WTC11 (cell line): ENCODE results near the gene ZIC2. TPM values are rescaled to one million over a fixed set of nuclear protein-coding genes. Genes with fewer than 3 reads are reported as not detected.
A peak's percentile ranks its signal among the peaks of the same experiment; 100 is the strongest.

Source experiments
- ATAC-seq: fragments of 200-7000 bp; cut with Tn5 transposase; 2 replicates; pipeline ENCODE4 v1.10.0; 2021; ENCODE audit warnings: mild to moderate bottlenecking, moderate library complexity
- CTCF ChIA-PET: fragments of 300-600 bp; sonication (Branson Sonifier 250); formaldehyde crosslinking; loops from one replicate; lab custom pipeline; 2021; ENCODE audit warnings: antibody characterized with exemption; lab: Charles Lee
- POLR2A ChIA-PET: fragments of 350-600 bp; sonication (Branson Sonifier 250); formaldehyde crosslinking; loops from one replicate; lab custom pipeline; 2021; ENCODE audit warnings: antibody characterized with exemption; lab: Charles Lee
- DNase-seq: peaks from one replicate; pipeline ENCODE4 v3.0.0; 2021; ENCODE audit warnings: low spot score
- H3K27ac Mint-ChIP-seq: 2 replicates; pipeline ENCODE4 v1.8.0; 2021; ENCODE audit warnings: mixed read lengths
- H3K27me3 Mint-ChIP-seq: 2 replicates; pipeline ENCODE4 v1.8.0; 2021; ENCODE audit warnings: low read depth, mild to moderate bottlenecking, moderate library complexity, mixed read lengths
- H3K36me3 Mint-ChIP-seq: 2 replicates; pipeline ENCODE4 v1.8.0; 2021; ENCODE audit warnings: mixed read lengths
- H3K4me1 Mint-ChIP-seq: 2 replicates; pipeline ENCODE4 v1.8.0; 2022; ENCODE audit warnings: mixed read lengths
- H3K4me3 Mint-ChIP-seq: 2 replicates; pipeline ENCODE4 v1.8.0; 2021; ENCODE audit warnings: mild to moderate bottlenecking, moderate library complexity, mixed read lengths
- H3K9me3 Mint-ChIP-seq: 2 replicates; pipeline ENCODE4 v1.8.0; 2021; ENCODE audit warnings: mixed read lengths
- CBFB ChIP-seq: sonication (generic); formaldehyde crosslinking; IDR thresholded peaks from 2 replicates; pipeline ENCODE4 v1.8.1; 2022; ENCODE audit warnings: mild to moderate bottlenecking, low read depth, missing genetic modification reagents
- CDX4 ChIP-seq: fragments of 250-450 bp; sonication (Bioruptor Pico); IDR thresholded peaks from 2 replicates; pipeline ENCODE4 v1.9.0; 2021; ENCODE audit warnings: moderate library complexity, mild to moderate bottlenecking, inconsistent platforms, borderline replicate concordance
- CTCF ChIP-seq: fragments of 200-600 bp; IDR thresholded peaks from 2 replicates; pipeline ENCODE4 v1.8.0; 2022; ENCODE audit warnings: antibody characterized with exemption
- E2F4 ChIP-seq: sonication (generic); formaldehyde crosslinking; IDR thresholded peaks from 2 replicates; pipeline ENCODE4 v1.8.1; 2022; ENCODE audit warnings: low read depth, mild to moderate bottlenecking, moderate library complexity, missing genetic modification reagents, borderline replicate concordance
- FOXK1 ChIP-seq: sonication (generic); formaldehyde crosslinking; IDR thresholded peaks from 2 replicates; pipeline ENCODE4 v1.8.0; 2022; ENCODE audit warnings: mild to moderate bottlenecking, moderate library complexity, missing genetic modification reagents
- FOXP4 ChIP-seq: sonication (generic); formaldehyde crosslinking; IDR thresholded peaks from 2 replicates; pipeline ENCODE4 v1.8.0; 2022; ENCODE audit warnings: mild to moderate bottlenecking, missing genetic modification reagents
- JAZF1 ChIP-seq: fragments of 250-450 bp; sonication (Bioruptor Pico); IDR thresholded peaks from 2 replicates; pipeline ENCODE4 v1.9.0; 2021; ENCODE audit warnings: moderate library complexity, mild to moderate bottlenecking, inconsistent platforms
- MXD4 ChIP-seq: fragments of 250-450 bp; sonication (Bioruptor Pico); IDR thresholded peaks from 2 replicates; pipeline ENCODE4 v1.8.0; 2021; ENCODE audit warnings: mild to moderate bottlenecking, moderate library complexity, borderline replicate concordance
- NFYB ChIP-seq: sonication (generic); formaldehyde crosslinking; conservative IDR thresholded peaks from 2 replicates; pipeline ENCODE4 v1.8.0; 2022; ENCODE audit warnings: low read depth, missing genetic modification reagents
- NR1H2 ChIP-seq: sonication (generic); formaldehyde crosslinking; IDR thresholded peaks from 2 replicates; pipeline ENCODE4 v1.9.0; 2021; ENCODE audit warnings: mild to moderate bottlenecking, moderate library complexity, missing genetic modification reagents
- TEAD4 ChIP-seq: sonication (generic); formaldehyde crosslinking; IDR thresholded peaks from 2 replicates; pipeline ENCODE4 v1.8.0; 2022; ENCODE audit warnings: mild to moderate bottlenecking, missing genetic modification reagents
- ZNF263 ChIP-seq: sonication (generic); formaldehyde crosslinking; IDR thresholded peaks from 2 replicates; pipeline ENCODE4 v1.8.1; 2022; ENCODE audit warnings: low read depth, mild to moderate bottlenecking, moderate library complexity, missing genetic modification reagents
- ZNF281 ChIP-seq: sonication (generic); formaldehyde crosslinking; IDR thresholded peaks from 2 replicates; pipeline ENCODE4 v1.8.0; 2023; ENCODE audit warnings: mild to moderate bottlenecking, missing genetic modification reagents
- ZNF423 ChIP-seq: fragments of 250-450 bp; sonication (Bioruptor Pico); IDR thresholded peaks from 2 replicates; pipeline ENCODE4 v2.1.2; 2022; ENCODE audit warnings: mild to moderate bottlenecking, moderate library complexity
- total RNA-seq: library from RNA; stranded (reverse); gene quantifications from 3 replicates; pipeline ENCODE4 v1.2.3, GENCODE V29; 2021

ZIC2 gene
- total RNA-seq, 1 experiment from 2014 or later, result 344 TPM

- TF ChIP-seq FOXP4 (CRISPR knock-in tag) (peak; percentile 72; the same call in 1 of the 2 replicates), ZNF423 (CRISPR knock-in tag) (peak; percentile 39; the same call in 1 of the 2 replicates), CTCF (no peak), MXD4 (CRISPR knock-in tag) (no peak), NFYB (CRISPR knock-in tag) (no peak)
Measured at GRCh38 chr13:99987154-99988019, 5.8 kb downstream of the ZIC2 start (continued).

- TF ChIP-seq TEAD4 (CRISPR knock-in tag), result no peak
- TF ChIP-seq ZNF263, result peak; percentile 25; the same call in 1 of the 2 replicates
- peak; percentile 79 for TF ChIP-seq ZNF423 (CRISPR knock-in tag)
- CTCF ChIA-PET, result interaction anchor here (0.6 to 2.4 kb wide), 9 partner anchors 9 to 542 kb away, joined by 3 to 10 read pairs (median 4); no protein-coding TSS in a partner anchor
- H3K27me3 Mint-ChIP-seq, result peaks cover 66% of the 10 kb centered on the region
- H3K36me3 Mint-ChIP-seq, result peaks cover 26% of the 10 kb centered on the region
- no peaks in the 10 kb centered on the region for H3K9me3 Mint-ChIP-seq
- ATAC-seq (peak; percentile 4), DNase-seq (peak; percentile 63)
- peaks cover 72% of the 10 kb centered on the region for H3K4me1 Mint-ChIP-seq
- H3K27ac Mint-ChIP-seq, result peak overlapping the region; percentile 77
- H3K4me3 Mint-ChIP-seq, result peak overlapping the region; percentile 71
- POLR2A ChIA-PET, result interaction anchor here (0.6 to 3.1 kb wide), 6 partner anchors 8 to 31 kb away, joined by 3 to 23 read pairs (median 4); partner anchors contain the start of genes ZIC2 and ZIC5
Measured at GRCh38 chr13:99988529-99989275, 7.1 kb downstream of the ZIC2 start.

GRCh38 chr13:99989276-99990125 is 7.9 kb downstream of the ZIC2 start:
- peaks cover 77% of the 10 kb centered on the region for H3K4me1 Mint-ChIP-seq
- H3K9me3 Mint-ChIP-seq, result no peaks in the 10 kb centered on the region
- DNase-seq, result peak; percentile 51
- peak overlapping the region; percentile 71 for H3K4me3 Mint-ChIP-seq
- ChIA-PET POLR2A (interaction anchor here (0.6 to 3.1 kb wide), 8 partner anchors 9 to 99 kb away, joined by 3 to 23 read pairs (median 4); partner anchors contain the start of genes PCCA, ZIC2 and ZIC5), CTCF (interaction anchor here (0.6 to 2.6 kb wide), 11 partner anchors 10 to 541 kb away, joined by 3 to 10 read pairs (median 4); no protein-coding TSS in a partner anchor)
- peak; percentile 9 for ATAC-seq
- no peak overlapping the region for H3K27ac Mint-ChIP-seq
- peaks cover 18% of the 10 kb centered on the region for H3K36me3 Mint-ChIP-seq
- peaks cover 66% of the 10 kb centered on the region for H3K27me3 Mint-ChIP-seq
- TF ChIP-seq JAZF1, result no peak
- TF ChIP-seq ZNF263, result peak; percentile 15; the same call in 1 of the 2 replicates
- TF ChIP-seq FOXK1, result no peak; the same call in 1 of the 2 replicates
- TF ChIP-seq E2F4 (CRISPR knock-in tag), result no peak
- TF ChIP-seq CDX4, result no peak
- 0 out of 2 replicates have a peak, but pooled peaks have one; percentile 26 for TF ChIP-seq CBFB
- TF ChIP-seq NR1H2, result no peak
- TF ChIP-seq ZNF281, result 0 out of 2 replicates have a peak, but pooled peaks have one; percentile 24
- TF ChIP-seq FOXP4 (CRISPR knock-in tag), result 0 out of 2 replicates have a peak, but pooled peaks have one; percentile 46
